HG02642 (cell line): ENCODE results near the gene HOXD10.

Source experiments
- ATAC-seq: cut with Tn5 transposase; IDR thresholded peaks from one replicate; pipeline ENCODE4 v1.9.1; 2021; ENCODE audit warnings: mild to moderate bottlenecking; ENCODE audit not compliant: unreplicated experiment, poor library complexity

HOXD10 gene

DNA sequence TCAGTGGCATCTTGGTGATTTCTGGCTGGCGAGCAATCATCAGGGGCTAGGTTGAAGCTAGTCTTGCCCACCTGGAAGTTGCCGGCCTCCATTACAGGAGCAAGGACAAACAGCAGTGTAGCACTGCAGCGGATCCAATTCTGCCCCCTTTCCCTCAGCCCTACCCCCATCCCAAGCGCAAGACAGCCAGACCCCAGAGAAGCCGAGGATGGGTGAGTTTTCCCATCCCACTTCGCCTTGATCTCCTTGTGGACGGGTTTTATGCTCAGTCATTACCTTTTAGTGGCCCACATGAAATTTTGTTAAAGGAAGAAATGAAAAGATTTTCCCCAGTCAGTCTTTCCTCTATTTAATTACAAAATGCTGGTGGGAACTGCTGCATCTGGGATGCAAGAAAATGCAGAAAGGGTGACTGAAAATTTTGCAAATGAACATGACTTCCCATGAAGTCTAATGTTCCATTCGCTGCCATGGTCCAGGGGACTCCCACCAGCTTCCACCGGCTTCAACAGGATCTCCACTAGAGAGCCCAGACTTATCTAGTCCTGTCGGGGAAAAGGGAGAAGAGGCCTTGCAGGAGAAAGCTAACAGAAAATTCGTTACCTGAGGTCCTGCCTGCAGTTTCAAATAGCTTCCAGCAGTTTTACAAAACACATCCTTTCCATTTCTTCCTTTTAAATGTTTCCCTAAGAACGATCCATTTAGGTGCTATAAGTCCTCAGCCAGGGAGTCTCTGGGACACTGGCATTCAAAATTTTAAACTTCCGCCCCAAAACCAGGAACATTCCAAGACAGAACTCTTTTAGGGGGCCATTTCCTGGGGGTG, 4.0 kb downstream of the HOXD10 start:
- no peak for ATAC-seq

DNA sequence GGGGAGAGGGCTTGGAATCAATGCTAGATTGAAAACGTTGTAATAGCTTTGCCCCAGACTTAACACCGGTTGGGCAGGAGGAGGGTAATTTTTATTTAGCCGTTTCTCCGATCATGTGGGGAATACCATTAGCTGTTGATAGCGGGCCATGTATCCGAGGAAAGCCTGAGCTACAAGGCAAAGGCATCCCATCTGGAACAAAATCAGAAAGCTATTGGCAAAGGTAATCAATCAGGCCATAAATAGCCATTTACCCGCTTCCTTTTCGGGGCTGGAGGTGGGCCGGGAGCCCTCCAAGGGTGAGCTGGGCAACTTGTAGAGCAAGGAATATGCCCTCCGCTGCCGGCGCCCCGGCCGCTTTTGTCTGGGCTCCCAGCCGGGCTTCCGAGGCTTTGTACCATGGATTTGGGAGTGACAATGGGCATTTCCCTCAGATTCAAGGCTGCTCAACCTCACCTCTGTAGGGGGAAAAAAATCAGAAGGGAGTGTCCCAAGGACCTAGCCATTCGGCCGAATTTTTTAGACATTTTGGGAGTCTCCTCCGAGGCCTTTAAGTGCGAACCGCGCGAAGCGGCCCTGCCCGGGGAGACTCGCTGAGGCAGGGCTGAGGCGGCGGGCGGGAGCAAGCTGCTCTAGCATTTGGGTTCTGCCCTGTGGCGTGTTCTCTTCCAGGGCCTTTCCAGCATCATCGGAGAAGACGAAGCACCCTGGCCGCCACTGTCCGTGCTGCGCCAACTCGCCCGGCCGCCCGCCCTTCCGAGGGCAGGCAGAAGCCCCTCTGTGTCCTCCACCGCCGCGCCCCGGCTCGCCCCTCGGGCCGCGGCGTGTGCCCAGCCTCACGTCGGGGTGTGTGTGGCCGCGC, 4.8 kb downstream of the HOXD10 start:
- no peak for ATAC-seq

DNA sequence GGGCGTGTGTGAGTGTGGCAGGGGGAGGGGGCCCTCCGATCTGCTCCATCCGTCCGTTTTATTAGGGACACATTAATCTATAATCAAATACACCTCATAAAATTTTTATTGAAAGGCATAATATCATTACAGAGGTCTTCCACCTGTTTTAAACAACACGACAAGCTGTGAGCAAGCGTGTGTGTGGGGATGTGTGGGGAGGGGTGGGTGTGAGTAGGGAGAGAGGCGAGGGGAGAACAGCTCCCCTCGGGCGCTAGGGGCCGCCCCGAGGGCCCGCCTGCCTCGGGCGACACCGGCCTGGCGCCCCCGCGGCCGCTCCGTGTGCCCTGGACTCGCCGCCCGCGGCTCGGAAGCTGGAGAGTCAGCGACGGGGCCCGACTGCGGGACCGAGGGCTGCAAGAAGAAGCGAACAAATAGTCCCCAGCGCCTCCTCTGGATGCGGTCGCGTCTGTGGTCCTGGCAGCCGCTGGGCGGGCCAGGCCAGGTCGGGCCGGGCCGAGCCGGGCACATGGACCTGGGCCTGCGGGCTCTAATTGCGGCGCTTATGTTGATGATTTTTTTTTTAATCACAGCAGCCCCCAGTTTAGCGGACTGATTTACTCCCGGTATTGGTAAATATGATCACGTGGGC, 5.6 kb downstream of the HOXD10 start:
- ATAC-seq, result no peak

DNA sequence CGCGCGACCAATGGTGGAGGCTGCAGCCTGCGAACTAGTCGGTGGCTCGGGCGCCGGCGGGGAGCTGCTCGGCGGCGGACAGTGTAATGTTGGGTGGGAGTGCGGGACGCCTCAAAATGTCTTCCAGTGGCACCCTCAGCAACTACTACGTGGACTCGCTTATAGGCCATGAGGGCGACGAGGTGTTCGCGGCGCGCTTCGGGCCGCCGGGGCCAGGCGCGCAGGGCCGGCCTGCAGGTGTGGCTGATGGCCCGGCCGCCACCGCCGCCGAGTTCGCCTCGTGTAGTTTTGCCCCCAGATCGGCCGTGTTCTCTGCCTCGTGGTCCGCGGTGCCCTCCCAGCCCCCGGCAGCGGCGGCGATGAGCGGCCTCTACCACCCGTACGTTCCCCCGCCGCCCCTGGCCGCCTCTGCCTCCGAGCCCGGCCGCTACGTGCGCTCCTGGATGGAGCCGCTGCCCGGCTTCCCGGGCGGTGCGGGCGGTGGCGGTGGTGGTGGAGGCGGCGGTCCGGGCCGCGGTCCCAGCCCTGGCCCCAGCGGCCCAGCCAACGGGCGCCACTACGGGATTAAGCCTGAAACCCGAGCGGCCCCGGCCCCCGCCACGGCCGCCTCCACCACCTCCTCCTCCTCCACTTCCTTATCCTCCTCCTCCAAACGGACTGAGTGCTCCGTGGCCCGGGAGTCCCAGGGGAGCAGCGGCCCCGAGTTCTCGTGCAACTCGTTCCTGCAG, 6.3 kb downstream of the HOXD10 start, which contains the start of gene HOXD9:
TSS of gene HOXD9 (plus strand) at position 37 of the 728 bp plus-strand sequence. CDS start at position 87, 50 bp downstream.
- ATAC-seq, result no peak

DNA sequence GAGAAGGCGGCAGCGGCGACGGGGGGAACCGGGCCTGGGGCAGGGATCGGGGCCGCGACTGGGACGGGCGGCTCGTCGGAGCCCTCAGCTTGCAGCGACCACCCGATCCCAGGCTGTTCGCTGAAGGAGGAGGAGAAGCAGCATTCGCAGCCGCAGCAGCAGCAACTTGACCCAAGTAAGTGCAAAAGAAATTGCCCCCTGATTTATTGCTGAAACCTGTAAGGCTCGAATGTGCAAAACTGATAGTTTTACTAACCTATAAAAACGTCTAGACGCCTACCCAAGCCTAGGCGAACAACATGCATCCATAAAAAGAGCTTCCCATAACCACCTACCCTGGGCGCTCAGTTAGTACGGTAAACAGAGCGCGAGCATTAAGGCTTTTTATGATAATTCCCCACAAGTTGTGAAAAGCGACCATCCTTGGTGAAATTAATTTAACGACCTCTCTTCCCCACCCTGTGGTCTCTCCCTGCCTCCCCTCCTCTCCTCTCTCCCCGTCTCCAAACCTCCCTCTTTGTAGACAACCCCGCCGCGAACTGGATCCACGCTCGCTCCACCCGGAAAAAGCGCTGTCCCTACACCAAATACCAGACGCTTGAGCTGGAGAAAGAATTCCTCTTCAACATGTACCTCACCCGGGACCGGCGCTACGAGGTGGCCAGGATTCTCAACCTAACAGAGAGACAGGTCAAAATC, 7.0 kb downstream of the HOXD10 start:
- no peak for ATAC-seq

DNA sequence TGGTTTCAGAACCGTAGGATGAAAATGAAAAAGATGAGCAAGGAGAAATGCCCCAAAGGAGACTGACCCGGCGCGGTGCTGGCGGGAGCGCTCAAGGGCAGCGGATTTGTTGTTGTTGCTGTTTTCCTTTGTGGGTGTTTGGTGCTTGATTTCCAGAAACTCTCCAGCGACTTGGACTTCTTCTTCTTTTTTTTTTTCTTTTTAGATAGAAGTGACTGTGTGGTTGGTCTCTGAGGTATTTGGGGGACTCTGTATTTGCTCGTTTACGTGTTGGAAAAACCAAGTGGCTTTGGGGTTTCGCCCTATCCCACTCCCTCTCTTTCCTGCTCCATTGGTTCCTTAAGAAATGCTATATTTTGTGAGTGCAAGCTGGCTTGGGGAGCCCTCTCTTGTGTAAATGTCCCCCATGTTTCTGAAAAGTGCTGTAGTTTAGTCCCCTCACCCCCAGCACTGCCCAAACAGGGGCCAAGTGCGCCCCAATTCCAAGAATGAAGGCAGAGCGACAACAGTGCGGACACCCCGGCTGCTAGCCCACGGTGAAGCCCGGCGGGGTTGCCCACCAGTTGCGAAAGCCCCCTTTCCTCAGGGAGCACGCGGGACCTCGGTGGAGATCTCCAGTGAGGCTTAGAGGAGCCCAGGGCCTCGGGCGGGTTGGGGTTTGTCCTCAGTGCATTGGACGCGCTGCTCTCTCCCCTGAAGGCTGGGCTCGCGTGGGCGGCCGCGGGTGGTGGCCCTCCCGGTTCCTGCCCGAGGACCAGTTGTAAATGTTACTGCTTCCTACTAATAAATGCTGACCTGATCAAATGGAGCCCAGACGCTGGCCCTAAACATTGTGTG, 7.8 kb downstream of the HOXD10 start:
- ATAC-seq, result no peak

DNA sequence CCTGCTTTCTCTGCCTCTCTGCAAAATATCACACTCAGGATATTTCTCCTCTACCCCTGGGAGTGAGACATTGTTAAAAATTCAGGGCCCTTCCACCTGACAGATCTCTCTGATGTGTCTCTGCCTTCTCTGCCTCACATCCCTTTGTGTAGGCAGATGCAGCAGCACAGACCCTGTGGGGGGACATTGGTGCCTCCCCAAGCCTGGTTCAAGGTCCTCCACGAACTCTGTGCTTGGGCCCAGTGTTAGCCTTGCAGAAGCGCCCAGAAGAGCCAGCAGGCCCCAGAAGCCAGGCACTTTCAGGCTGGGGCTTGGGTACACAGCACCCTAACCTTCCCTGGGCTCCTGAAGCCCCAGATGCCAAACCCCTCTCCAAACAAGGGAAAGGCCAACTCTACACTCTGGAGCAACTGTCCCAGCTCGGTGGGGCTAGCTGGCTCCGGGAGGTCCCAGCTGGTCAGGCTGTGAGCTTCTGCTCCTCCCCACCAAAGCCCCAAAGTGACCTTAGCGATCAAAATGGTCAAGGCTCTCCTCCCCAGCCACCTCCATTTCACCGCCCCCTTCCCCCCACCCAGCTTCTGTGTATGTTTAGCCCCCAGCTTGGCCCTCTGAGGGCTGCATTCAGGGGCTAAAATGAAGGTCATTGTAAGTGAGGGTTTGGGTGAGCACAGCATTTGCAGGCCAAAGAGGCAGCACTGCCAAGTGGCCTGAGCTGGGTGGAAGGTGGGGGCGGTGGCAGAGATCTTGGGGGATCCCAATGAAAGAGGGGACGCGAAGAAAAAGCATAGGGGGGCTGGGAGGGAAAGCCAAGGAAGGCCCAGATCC, 8.6 kb downstream of the HOXD10 start:
- no peak for ATAC-seq

DNA sequence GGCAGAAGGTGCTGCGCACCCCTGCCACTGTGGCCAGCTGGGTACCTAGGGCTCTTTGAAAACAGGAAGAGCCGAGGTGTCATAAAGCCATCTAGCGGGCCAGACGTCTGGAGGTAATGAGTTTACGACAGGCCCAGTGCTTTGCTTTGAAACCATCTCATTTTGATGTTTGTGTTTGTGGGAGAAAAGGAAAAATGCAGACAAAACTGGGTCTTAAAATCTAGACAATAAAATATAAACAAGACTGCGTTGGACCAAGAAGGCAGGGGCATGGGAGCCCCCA, 9.1 kb downstream of the HOXD10 start:
- ATAC-seq, result no peak

DNA sequence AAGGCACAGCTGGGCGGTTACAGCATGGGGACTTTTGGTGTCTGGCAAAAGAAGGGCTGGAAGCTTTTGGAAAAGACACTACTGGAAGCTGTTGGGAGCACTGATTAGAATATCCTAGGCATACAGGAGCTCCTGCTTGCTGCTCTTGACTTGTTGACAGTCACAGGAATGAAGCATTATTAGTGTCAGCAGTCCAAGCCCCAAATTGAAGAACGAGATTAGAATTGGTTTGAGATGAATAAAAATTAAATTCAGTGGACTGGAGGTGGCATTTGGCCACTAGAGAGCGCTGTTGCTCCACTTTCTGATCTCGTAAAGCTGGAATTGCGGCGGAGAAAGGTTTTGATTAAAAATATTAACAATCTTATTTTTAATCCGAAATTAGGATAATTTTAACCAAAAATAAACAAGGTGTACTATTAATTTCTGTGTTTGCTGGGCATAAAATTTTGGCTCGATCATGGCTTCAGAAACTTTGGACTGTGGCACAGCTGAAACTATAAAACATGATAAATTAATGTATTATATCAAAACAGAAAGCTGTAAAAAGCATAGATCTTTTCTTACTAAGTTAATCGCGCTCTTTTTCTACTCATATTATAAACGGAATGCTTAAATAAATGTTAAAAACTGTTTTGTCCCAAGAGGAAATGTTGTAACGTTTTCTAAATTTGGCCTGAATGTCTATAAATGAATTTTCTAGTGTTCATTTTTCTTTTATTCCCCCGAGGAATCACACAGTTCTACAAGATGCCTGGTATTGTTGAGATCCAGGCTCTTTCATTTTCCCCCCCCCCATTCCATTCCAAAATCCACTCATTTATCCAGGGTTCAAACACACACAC, 10.6 kb downstream of the HOXD10 start:
- no peak for ATAC-seq

DNA sequence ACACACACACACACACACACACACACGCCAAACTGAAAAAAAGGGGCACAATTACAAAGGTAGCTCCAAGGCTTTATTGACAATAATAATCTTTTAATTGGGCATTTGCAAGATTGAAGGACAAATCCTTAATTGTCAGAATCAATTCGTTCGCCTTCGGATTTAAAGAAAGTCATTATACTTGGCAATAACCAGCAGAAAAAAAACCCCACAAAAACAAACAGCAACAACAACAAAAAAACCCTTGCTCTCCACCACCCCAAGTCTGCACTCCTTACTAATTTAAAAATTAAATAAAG, 11.1 kb downstream of the HOXD10 start:
- no peak for ATAC-seq

DNA sequence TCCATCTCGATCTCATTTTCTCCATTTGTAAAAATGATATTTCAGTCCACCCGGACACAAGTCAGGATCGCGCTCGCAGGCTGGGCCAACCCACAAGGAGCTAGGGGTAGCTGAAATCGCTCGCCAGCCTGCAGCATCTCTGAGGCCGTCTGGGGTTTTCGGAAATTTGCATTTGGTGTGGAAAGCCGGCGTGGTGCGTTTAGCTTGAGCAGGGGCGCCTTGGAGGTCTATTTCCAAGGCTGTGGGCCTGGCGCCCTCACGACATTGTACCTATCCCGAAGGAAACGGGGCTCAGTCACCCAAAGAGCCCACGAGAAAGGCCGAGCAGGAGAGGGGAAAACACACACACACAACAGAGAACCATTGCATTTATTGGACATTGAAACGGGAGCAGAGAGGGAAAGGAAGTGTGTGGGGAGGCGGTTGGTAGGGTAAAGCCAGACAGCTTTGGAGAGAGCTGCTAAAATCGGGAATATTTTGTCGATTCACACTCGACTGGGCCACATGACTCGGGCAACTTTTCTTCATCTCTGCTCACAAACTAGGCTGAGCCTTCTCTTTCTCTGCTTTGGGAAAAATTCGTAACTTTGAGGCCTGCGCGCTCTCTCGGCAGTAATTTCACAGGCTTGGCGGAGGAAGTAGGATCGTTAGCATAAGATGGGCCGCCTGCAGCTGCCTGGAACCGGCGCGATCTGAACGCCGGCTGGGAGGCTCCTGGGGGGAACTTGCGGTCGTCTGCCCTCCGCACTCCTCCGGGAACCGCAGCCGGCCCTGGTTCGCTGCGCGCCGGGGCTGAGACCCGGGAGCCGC, 11.8 kb downstream of the HOXD10 start:
- no peak for ATAC-seq

DNA sequence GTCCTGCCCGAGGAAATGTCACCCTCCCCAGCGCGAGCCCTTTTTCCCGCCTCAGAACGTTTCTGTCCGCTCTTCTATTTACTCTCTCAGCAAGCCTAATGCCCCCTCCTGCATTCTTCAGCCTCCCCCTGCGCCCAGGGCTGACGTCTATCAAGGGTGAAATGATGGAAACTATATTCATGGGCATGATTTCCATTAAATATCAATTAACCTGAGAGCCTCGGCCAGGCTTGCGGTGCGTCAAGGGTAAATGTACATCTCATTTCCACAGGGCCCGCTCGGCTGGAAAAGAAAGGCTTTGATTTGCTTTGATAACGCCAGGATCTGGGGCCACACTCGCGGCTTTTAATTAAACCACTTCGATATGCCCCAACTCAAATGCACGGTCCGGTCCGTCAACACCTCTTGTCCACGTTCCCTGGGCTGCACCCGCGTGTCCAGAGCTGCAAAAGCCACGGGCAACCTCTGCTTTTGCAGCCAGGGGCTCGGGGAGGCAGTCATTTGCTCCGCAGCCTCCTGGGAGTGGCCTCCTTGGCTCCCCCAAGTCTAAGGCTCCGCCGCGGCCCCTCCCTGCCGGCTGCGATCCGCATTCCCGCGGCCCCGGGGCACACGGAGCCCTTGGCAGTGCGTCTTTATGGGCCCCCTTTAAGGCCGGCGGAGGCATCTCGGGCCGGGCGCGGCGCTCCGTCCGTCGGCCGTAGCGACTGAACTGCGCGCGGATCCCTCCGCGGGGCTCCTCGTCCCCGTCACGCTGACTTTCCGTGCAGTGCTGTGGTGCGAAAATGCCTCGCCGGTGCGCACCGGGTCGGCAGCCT, 12.6 kb downstream of the HOXD10 start, which contains the start of gene HOXD8:
TSS of gene HOXD8 (plus strand) at position 724 of the 815 bp plus-strand sequence. CDS start 662 bp downstream, outside the sequence.
- no peak for ATAC-seq

DNA sequence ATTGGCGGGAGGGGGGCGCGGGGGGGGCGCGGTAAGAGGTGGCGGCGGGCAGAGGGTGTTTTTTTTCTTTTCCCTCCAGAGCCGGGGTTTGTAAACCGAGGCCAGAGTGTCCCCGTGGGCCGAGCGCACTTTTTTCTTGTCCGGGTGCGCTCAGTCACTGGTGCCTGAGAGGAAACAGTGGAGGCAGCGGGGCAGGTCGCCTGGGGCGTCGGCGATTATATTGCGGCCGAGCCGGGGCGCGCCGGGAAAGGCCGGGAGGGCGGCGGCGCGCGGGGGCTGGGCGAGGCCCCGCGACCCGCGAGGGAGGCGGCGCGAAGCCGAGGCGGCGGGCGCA, 13.2 kb downstream of the HOXD10 start:
- no peak for ATAC-seq

DNA sequence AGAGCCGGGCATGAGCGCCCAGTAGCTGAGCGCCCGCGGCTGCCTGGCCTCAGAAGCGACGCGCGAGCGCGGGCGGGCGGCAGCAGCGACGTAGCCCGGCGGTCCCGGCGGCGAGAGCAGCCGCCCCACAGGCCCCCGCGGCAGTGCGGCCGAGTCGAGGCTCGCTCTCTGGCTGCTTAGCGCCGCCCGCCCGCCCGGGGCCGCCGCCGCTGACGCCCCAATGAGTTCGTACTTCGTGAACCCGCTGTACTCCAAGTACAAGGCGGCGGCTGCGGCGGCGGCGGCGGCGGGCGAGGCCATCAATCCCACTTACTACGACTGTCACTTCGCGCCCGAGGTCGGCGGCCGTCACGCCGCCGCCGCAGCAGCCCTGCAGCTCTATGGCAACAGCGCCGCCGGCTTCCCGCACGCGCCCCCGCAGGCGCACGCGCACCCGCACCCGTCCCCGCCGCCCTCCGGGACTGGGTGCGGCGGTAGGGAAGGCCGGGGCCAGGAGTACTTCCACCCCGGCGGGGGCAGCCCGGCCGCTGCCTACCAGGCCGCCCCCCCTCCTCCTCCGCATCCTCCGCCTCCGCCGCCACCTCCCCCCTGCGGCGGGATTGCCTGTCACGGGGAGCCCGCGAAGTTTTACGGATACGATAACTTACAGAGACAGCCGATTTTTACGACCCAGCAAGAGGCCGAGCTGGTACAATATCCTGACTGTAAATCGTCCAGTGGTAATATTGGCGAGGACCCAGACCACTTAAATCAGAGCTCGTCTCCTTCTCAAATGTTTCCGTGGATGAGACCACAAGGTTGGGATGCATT, 13.8 kb downstream of the HOXD10 start:
- ATAC-seq, result no peak
